NCI-H82 (cell line): ENCODE measurements around the gene MVB12B.

Experiments used
- DNase-seq: peaks from one replicate; lab custom pipeline; 2025; lab: John Stamatoyannopoulos, UW

The MVB12B gene

GRCh38 chr9:126363847-126364671, 37.4 kb downstream of the MVB12B start:
- no peak for DNase-seq

- DNase-seq, result peak; percentile 46
Observed at GRCh38 chr9:126365780-126366179, 39.2 kb downstream of the MVB12B start.

- no peak for DNase-seq
Observed at GRCh38 chr9:126366366-126367011, 39.9 kb downstream of the MVB12B start.

DNA sequence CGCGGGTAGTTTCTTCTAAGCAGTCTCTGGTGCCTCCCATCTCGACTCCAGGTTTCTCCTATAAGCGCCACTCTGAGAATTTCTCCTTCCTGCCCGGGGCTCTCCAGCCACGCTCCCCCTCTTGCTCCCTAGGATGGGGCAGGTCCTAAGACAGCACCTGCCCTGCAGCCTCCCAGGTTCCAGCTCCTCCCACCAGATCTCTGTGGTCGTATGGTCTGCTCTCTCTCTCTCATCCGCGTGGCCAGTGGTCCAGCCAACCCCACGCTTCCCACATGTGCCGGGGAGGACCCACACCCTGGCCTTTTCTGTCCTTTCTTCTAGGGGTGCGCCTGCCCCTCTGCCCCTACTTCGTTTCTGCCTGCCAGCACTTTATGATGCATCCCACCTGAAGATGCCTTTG, 40.5 kb downstream of the MVB12B start:
- DNase-seq, result no peak

- DNase-seq, result no peak
Observed at GRCh38 chr9:126367616-126368015, 41.0 kb downstream of the MVB12B start.

GRCh38 chr9:126368020-126368419, 41.4 kb downstream of the MVB12B start:
- no peak for DNase-seq

DNA sequence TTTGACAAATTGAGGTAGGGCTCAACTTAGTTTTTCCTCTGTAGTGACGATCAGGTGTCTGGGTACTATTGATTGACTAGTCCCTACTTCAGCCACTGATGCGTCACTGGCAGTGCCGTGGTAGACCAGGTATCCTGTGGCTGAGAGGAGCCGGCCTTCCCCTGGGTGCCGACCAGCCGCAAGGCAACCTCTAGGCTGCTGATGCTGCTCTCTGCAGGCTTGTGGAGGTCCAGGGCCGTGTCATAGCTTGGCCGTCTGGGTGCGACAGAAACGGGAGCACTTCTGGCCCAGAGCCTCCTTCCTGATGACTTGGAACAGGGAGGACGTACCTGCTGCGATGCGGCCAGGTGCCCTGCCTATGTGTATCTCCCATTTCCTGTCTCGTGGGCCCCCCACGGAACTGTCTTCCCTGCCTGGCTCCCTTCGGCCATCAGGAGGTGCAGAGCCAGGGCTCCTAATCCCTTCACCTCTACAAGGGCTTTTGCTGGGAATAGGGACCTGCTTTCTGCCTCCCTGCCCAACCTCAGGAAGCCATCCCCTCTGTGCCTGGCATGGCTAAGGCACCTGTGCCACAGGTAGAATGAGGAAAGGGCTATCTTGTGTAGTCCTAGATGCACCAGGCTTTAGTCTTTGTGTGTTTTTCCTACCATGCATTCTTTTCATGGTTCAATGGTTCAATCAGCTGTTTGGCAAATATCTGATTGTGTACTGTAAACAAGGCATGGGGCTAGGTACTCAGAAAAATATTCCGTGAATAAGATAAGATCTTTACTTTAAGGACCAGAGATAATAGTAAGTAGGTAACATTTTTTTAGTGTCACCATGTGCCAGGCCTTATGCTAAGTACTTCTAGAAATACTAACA, 44.6 kb downstream of the MVB12B start:
- no peak for DNase-seq

- DNase-seq, result peak; percentile 50
Observed at GRCh38 chr9:126372716-126373115, 46.1 kb downstream of the MVB12B start.

- peak; percentile 16 for DNase-seq
Observed at GRCh38 chr9:126373241-126373640, 46.6 kb downstream of the MVB12B start.

GRCh38 chr9:126374366-126374781, 47.7 kb downstream of the MVB12B start:
- peak; percentile 29 for DNase-seq

- DNase-seq, result peak; percentile 39
Observed at GRCh38 chr9:126375386-126375785, 48.8 kb downstream of the MVB12B start.

GRCh38 chr9:126376311-126377175, 49.9 kb downstream of the MVB12B start:
- no peak for DNase-seq

- no peak for DNase-seq
Observed at GRCh38 chr9:126377176-126377509, 50.5 kb downstream of the MVB12B start.

DNA sequence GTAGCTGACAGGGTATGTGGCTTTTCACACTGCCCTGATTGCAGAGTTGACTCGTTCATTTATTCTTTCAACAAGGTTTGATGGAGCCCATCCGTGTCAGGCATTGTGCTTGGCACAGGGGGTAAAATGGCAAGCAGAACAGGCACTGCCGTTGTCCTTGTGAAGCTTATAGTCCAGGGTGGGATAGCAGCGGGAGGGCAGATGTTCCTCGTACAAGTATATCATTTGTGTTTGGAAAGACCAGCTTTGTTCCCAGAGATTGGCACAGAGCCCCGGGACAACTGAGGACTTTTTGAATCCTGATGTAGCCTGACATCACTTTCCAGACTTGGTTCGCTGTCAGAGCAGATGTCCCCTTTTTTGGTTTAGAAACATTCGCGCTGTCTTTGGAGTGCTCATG, 50.9 kb downstream of the MVB12B start:
- no peak for DNase-seq

DNA sequence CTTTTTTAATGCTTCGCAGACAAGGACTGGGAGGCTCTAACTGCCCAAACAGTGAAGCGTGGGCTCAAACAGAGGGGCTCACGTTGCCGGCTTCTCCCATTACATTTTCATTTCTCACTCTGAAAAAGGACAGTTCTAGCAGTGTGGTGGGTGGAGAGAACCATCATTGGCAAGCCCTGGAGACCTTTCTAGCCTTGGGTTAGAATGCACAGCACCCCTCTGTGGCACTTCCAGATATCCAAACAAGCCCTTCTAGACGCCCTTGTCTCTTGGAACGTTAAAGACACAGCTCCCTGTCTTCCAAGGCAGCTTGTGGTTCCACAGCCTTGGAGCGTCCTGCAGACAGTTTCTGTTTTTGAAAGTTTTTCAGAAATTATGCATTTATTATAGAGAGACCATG, 52.1 kb downstream of the MVB12B start:
- no peak for DNase-seq

- no peak for DNase-seq
Observed at GRCh38 chr9:126379661-126380360, 53.2 kb downstream of the MVB12B start.

GRCh38 chr9:126380447-126380846, 53.8 kb downstream of the MVB12B start:
- DNase-seq, result peak; percentile 36

DNA sequence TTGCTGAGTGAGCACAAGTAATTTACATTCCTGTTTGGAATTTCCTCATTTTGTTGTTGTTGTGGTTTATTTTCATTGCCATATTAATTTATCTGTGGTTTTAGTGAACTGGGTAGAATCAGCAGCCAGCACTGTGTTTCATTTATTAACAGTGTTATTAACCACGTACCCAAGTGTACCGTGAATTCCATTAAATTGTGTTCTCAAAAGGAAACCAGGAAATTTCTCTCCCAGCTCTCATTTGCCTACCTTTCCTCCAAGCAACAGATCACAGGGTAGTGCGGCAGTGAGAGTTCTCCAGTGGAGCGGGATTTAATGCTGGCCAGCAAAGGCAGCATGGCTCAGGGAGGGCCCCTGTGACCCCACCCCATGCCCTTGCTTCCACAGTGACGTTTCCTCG, 54.6 kb downstream of the MVB12B start:
- DNase-seq, result no peak

DNA sequence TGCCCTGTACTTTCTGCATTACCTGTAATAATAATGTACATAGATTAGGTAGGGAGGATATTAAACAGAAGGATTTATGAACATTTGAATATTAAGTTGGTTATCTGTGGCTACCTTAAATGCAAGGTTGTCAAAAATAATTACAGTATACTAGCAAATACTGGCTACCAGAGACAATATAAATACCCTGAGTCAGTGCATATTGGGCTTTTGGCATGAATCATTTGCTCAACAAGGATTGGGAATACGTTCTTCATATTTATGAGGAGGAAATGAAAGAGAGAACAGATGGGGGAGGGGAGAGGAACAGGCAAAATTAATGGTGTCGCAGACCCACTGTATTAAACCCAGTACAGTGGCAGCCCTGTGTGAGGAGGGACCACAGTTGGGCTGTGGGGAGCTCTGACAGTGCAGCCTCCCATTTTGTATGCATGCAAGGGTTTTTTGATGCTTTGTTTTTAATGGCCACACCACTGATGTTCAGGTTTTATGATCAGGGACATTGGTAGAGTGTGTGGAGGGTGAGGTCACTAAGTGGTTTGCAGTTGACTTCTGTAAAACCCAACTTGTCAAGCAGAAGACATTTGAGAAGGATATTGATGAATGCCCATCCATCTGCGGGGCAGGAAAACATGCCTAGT, 56.9 kb downstream of the MVB12B start:
- DNase-seq, result no peak

GRCh38 chr9:126384926-126385325, 58.3 kb downstream of the MVB12B start:
- DNase-seq, result no peak

DNA sequence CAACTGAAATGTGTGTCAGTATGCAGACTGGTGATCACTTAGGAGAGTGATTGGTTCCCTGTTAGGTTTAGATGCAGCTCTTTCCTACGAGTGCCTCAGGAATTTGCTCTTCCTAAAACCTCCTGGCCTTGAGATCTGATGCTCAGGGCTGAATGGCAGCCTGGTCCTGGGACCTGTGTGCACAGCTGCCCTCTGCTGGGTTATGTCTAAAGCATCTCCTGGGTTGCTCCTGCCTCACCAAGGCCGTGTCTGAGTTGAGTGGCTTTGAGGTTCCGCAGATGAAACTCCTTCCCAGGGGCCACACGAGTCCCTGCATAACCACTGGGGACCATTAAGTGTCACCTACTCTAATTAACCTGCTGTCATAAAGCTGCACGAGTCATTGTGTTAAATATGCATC, 59.5 kb downstream of the MVB12B start:
- DNase-seq, result peak; percentile 39
